GM19372 (cell line): ENCODE measurements around the gene TRIP4.

Source experiments
- ATAC-seq: cut with Tn5 transposase; IDR thresholded peaks from one replicate; pipeline ENCODE4 v1.9.1; 2021; ENCODE audit warnings: mild to moderate bottlenecking, low read depth, moderate library complexity; ENCODE audit not compliant: unreplicated experiment

TRIP4 gene

GRCh38 chr15:64443747-64444621 lies 56.3 kb downstream of the TRIP4 start:
- ATAC-seq, result no peak

GRCh38 chr15:64444836-64445235 lies 57.2 kb downstream of the TRIP4 start:
- ATAC-seq, result no peak

- ATAC-seq, result no peak
These were observed 60.1 kb downstream of the TRIP4 start for GRCh38 chr15:64447536-64448315.

- no peak for ATAC-seq
These were observed 65.5 kb downstream of the TRIP4 start for GRCh38 chr15:64452988-64453688.

- ATAC-seq, result no peak
These were observed 66.0 kb downstream of the TRIP4 start for GRCh38 chr15:64453689-64454037.

GRCh38 chr15:64454282-64454681 lies 66.6 kb downstream of the TRIP4 start:
- ATAC-seq, result no peak

- no peak for ATAC-seq
These were observed 68.3 kb downstream of the TRIP4 start for GRCh38 chr15:64455961-64456371.

GRCh38 chr15:64456634-64457108 lies 69.0 kb downstream of the TRIP4 start:
- no peak for ATAC-seq

- ATAC-seq, result no peak
These were observed 71.6 kb downstream of the TRIP4 start for GRCh38 chr15:64459066-64459781.

- ATAC-seq, result no peak
These were observed 72.6 kb downstream of the TRIP4 start, which contains the start of gene ZNF609 for GRCh38 chr15:64460206-64460723. Gene ZNF609, plus strand, starts transcription at chr15:64460578. Its CDS starts 38,842 bp downstream, at chr15:64499420.

- ATAC-seq, result no peak
These were observed 73.4 kb downstream of the TRIP4 start for GRCh38 chr15:64460724-64461720.

GRCh38 chr15:64461721-64462162 lies 74.1 kb downstream of the TRIP4 start:
- ATAC-seq, result no peak

- ATAC-seq, result no peak
These were observed 74.9 kb downstream of the TRIP4 start for GRCh38 chr15:64462492-64462891.

GRCh38 chr15:64464276-64465005 lies 76.8 kb downstream of the TRIP4 start:
- no peak for ATAC-seq

GRCh38 chr15:64466408-64467141 lies 78.9 kb downstream of the TRIP4 start:
- no peak for ATAC-seq

- ATAC-seq, result no peak
These were observed 84.5 kb downstream of the TRIP4 start for GRCh38 chr15:64472161-64472560.

- no peak for ATAC-seq
These were observed 87.2 kb downstream of the TRIP4 start for GRCh38 chr15:64474846-64475245.
